IPS-NIHi11 (cell line): Measurements from ENCODE around the gene LEP.
A peak's percentile ranks its signal among the peaks of the same experiment; 100 is the strongest.

ENCODE experiments used
- DNase-seq: peaks from one replicate; pipeline ENCODE4 v3.0.0; 2012; ENCODE audit warnings: mixed read lengths, low spot score

LEP gene

GRCh38 chr7:128240696-128241386, at the start of gene LEP:
Gene LEP, plus strand, starts transcription at chr7:128241278. Its CDS starts 10,741 bp downstream, at chr7:128252019.
- no peak for DNase-seq

- DNase-seq = no peak
Observed at GRCh38 chr7:128192497-128193142, 48.5 kb upstream of the LEP start.

- DNase-seq = no peak
Observed at GRCh38 chr7:128194533-128195282, 46.4 kb upstream of the LEP start.

- DNase-seq = no peak
Observed at GRCh38 chr7:128197589-128197988, 43.5 kb upstream of the LEP start.

GRCh38 chr7:128197989-128198580, 43.0 kb upstream of the LEP start:
- DNase-seq = no peak

GRCh38 chr7:128200376-128200775, 40.7 kb upstream of the LEP start:
- DNase-seq = no peak

- DNase-seq = peak; percentile 99
Observed at GRCh38 chr7:128201067-128201689, 39.9 kb upstream of the LEP start.

GRCh38 chr7:128201690-128202085, 39.4 kb upstream of the LEP start:
- no peak for DNase-seq

- no peak for DNase-seq
Observed at GRCh38 chr7:128202287-128202957, 38.7 kb upstream of the LEP start.

- DNase-seq = no peak
Observed at GRCh38 chr7:128203047-128203491, 38.0 kb upstream of the LEP start.

- no peak for DNase-seq
Observed at GRCh38 chr7:128203710-128204214, 37.3 kb upstream of the LEP start.

- no peak for DNase-seq
Observed at GRCh38 chr7:128204455-128204854, 36.6 kb upstream of the LEP start.

GRCh38 chr7:128205068-128205467, 36.0 kb upstream of the LEP start:
- DNase-seq = no peak

GRCh38 chr7:128206017-128206746, 34.9 kb upstream of the LEP start:
- no peak for DNase-seq

GRCh38 chr7:128206747-128207500, 34.2 kb upstream of the LEP start:
- DNase-seq = no peak

GRCh38 chr7:128207609-128208008, 33.5 kb upstream of the LEP start:
- no peak for DNase-seq

GRCh38 chr7:128209229-128210035, 31.6 kb upstream of the LEP start:
- peak; percentile 88 for DNase-seq

- DNase-seq = no peak
Observed at GRCh38 chr7:128210036-128210347, 31.1 kb upstream of the LEP start.
